HG03045 (cell line): ENCODE data around the gene RBM39.
"Not testable (repeated sequence)": the region's sequence is repeated elsewhere in the genome, so short reads cannot be mapped to it uniquely, and the experiment has no call there.

Experiments used
- ATAC-seq: cut with Tn5 transposase; IDR thresholded peaks from one replicate; pipeline ENCODE4 v1.9.1; 2021; ENCODE audit warnings: mild to moderate bottlenecking, moderate library complexity; ENCODE audit not compliant: unreplicated experiment

RBM39 gene

DNA sequence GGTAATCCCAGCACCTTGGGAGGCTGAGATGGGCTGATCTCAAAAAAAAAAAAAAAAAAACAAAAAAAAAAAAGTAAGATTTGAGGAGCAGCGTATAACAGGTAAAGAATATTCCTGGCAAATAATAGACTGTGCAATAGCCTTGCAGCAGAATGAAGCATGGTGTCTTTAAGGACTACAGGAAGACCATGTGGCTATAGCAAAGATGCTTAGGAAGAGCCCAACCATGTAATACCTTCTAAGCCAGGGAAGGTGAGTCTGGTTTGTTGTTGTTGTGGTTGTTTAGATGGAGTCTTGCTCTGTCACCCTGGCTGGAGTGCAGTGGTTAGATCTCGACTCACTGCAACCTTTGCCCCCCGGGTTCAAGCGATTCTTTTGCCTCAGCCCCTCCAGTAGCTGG is 14.3 kb upstream of the RBM39 start:
- no peak for ATAC-seq

DNA sequence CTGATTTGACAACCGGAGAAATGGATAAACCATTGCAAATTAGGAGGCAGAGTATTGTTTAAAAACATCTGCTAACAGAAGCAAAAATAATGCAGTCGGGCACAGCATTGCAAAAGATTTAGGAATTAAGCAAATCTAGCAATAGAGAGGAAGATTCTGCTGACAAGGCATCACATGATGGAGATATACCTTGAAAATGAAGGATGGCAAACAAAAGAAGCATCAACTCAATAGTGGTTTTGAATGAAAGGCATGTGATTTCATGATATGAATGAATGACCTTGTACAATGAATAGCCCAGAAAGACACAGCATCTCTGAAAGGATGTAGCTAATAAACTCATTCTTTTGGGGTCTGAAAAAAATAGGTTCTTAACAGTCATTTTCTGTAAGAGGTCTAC is 8.6 kb upstream of the RBM39 start:
- no peak for ATAC-seq

DNA sequence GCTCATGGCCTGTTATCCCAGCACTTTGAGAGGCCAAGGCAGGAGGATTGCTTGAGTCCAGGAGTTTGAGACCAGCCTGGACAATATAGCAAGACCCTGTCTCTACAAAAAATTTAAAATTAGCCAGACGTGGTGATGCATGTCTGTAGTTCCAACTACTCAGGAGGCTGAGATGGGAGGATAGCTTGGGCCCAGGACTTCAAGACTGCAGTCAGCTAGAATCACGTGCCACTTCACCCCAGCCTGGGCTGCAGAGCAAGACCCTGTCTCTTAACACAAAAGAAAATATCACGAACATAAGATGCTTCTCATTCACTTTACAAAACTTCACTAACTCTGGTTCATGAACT is 2.4 kb upstream of the RBM39 start:
- not testable (repeated sequence) for ATAC-seq

DNA sequence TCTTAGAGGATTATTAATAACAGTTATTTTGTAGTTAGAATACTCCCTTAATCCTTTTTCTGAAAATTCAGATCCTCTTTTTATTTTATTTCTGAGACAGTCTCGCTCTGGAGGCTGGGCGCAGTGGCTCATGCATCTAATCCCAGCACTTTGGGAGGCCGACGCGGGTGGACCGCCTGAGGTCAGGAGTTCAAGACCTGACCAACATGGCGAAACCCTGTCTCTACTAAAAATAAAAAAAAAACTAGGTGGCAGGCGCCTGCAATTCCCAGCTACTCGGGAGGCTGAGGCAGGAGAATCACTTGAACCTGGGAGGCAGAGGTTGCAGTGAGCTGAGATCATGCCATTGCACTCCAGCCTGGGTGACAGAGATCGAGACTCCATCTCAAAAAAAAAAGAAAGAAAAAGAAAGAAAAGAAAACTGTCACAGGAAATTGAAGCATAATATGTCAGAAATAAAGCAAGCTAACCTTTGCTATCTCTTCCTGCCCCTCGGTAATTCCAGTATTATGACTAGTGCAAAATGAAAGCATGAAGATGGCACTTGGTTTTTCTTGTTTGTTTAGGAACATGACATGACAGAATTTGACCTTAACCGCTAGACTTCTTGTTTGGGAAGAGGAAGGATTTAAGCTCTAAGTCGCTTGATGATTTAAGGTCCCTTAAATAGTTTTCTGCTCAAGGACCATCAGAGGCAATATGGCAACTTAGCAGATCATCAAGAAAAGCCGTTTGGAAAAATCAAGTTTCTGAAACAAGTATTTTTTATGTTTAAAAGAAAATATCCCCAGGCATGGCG is 1.8 kb upstream of the RBM39 start:
- no peak for ATAC-seq

DNA sequence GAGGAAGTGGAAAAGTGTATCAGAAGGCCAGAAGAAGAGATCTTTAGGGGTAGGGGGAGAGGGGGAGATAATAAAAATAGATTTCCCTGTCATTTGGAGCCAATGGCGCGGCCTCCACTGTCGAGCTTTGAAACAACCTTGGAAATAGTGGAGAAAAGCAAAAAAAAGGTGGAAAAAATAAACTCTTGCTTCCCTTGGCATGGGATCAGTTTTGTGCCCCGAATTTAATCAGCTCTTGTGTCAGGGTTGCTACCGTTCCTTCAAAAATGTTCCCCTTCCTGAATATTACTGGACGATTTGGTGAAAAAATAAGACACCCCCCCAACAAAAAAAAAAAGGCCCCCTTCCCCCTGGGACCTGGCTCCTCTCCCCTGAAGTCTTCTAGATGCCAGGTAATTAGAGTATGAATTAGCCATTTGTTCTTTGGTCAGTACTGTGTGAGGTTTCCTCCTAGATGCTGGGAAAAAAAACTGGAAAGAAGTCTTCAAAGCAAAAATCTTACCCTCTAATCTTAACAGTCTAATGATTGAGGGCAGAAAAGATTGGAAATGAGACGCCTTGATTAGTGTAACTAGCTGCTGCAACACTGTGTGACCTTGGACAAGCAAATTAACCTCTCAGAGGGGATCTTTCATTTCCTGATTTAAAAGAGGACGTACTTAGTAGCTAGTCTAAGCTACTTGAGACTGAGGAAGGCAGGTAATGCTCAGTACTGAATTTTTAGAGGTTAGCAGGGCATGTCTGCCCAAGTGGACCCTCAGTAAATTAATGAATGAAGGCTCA is 872 bp upstream of the RBM39 start:
- no peak for ATAC-seq

DNA sequence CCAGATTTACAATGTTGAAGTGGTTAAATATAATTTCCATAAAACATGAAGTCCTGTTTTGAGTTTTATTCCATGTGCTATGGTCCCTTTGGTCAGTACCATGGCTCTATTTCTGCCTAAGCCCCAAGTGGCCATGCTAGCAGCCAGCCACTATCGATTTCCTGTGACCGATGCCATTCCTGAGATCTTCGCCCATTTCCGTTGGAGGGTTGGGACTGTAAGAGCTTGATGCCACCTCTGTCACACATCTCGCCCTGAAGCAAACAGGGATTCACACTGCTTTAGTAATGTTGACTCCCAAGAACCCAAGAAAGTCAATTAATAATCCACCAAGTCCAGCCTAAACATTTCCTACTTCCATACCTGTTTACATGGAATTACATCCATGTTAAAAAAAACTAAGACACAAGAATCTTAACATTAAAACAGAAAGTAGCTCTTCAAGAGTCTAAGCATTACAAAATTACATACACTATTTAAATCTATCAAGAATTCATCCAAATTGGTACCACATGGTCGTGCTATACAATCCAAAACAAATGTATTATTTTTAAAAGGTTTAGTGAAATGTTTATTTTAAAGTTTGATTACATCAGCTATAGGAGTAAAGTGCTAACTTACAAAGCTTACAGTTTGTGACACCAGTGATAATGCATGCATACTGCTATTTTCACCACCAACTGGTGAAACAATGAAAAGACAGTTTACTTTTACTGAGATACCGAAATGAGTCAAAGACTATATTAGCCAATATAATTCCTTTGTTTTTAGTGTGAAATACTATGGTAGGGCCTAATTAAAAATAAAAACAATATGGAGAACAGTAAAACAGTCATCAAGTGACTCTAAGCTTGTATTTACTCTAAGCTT is 2.5 kb downstream of the RBM39 start:
- ATAC-seq: no peak

DNA sequence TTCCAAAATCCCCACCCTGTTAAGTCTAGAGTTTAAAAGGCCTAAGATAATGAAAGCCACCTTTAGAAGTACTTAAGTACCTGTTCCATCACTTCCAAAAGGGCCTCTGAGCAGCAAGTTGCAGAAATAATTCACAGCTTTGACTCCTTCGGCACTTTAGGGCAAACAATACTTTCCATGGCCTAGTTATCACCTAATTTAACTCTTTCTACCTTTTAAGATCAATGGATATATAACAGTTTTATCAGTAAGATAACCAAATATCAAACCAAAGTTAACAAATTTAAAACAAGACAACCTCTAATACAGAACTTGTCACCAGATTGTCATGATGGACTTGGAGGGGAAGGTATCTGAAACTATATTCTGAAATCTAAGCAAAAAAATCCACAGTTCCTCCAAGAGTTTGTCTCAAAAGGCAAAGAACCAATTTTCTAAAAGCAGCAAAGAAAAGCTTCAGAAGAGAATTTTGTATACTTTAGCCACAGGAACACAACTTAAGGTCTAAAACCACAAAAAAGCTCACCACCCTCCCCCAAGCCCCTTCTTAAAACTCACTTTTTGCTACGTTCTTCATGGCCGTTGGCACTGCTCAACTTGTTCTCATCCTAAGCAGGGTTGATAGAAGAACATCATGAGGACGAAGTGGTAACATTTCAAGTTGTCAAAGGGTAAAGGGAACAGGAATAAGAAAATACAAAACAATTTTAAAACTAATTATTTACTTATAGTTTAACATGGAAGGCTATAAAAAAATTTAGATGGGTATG is 3.5 kb downstream of the RBM39 start:
- ATAC-seq: no peak

DNA sequence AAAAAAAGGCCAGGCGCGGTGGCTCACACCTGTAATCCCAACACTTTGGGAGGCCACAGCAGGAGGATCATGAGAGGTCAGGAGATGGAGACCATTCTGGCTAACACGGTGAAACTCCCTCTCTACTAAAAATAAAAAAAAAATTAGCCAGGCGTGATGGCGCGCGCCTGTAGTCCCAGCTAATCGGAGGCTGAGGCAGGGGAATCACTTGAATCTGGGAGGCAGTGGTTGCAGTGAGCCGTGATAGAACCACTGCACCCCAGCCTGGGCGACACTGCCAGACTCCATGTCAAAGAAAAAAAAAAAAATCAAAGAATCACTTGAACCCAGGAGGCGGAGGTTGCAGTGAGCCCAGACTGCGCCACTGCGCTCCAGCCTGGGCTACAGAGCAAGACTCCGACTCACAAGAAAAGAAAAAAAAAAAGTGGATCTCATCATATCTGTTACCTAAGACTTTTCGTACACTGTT is 4.2 kb downstream of the RBM39 start:
- ATAC-seq: no peak

DNA sequence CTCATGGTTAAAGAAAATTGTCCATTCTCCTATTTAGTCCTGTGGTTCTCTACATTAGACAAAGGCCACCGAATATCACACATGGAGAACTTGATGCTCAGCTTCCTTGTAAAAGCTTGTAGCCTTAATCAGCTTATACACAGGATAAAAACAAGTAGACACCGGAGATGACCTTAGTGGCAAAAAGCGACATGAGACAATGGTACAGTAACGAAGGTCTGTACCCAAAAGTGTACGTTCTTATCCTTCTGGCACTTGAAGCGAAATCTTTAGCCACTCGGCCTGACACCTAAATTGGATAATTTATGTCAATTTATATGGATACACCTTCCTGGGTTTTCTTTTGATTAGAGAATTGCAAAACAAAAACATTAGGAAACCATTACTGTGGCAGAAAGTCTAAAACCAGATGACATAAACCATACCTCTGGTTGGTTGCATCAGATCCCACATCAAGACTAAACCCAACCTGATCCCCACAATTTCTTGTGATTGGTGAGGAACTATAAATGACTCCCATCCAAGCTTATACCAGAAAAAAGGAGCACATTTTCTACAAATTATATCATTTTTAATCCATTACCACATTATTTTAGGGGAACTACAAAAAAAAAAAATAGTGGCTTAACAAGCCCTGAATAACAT is 6.1 kb downstream of the RBM39 start:
- ATAC-seq: no peak

DNA sequence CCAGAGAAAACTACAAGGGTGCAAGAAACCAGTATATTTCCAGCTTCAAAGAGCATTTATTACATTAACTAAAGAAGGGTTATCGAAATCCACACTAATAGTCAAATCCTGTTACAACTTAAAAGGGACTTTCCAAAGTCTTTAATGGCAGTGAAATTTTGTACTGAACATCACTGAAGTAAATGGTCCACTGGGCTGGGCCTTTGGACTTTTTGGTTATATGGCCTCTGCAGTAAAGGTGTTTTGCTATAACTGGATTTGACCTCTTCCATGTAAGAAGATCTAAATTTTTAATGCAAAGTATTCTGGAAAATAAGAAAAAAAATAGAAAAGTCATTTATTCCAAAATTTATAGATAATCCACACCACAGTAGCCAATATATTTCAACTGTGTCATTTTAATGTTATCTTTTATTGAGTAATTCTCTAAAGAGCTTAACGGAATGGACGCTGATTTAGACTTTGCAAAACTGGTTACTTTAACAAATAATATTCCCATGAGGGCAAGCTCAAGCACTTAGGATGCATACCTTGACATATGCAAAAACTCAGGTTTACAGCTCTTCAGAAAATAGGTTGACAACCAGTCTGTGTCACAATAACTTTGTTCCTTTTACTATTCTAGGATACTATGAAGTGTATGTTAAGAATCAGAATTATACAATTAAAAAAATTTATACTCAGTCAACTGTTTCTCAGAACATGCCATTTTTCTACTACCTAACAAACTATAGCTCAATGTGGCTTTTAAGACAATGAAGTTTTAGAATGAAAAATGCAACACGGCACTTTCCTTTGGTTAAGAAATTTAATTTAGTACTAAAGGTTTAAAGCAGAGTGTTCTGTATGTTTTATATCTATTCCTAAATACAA is 7.0 kb downstream of the RBM39 start:
- ATAC-seq: no peak

DNA sequence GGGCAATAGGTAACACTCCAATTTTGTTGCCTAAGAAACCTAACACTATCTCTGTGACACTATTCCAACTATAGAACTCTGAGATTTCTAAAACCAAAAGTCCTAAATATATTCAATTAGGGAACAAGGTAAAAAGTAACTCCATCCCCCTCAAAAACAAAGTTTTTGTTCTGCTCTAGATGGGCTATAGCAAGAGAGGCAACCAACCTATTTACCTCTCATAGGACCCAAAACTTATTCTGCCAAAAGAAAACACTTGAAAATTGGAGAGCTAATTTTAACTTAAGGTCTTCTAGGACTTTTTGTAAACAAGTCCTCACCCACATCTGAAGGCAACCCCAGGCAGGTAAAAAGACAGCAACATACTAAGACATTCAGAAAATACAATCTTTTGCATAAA is 7.7 kb downstream of the RBM39 start:
- no peak for ATAC-seq

DNA sequence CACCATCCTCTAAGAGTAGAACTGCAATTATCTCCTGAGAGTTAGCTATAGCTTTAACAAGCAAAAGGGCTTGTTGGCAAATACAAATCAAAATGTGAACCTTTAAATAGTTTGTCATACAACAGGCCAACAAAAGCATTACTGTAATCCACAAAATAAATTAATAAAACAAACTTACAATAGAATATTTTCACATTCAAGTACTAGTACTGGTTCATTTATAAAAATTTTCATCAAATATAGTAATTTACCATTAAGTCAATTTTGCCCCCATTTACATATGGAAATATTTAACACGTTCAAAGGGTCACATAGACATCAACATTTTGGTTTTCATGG is 9.4 kb downstream of the RBM39 start:
- no peak for ATAC-seq

DNA sequence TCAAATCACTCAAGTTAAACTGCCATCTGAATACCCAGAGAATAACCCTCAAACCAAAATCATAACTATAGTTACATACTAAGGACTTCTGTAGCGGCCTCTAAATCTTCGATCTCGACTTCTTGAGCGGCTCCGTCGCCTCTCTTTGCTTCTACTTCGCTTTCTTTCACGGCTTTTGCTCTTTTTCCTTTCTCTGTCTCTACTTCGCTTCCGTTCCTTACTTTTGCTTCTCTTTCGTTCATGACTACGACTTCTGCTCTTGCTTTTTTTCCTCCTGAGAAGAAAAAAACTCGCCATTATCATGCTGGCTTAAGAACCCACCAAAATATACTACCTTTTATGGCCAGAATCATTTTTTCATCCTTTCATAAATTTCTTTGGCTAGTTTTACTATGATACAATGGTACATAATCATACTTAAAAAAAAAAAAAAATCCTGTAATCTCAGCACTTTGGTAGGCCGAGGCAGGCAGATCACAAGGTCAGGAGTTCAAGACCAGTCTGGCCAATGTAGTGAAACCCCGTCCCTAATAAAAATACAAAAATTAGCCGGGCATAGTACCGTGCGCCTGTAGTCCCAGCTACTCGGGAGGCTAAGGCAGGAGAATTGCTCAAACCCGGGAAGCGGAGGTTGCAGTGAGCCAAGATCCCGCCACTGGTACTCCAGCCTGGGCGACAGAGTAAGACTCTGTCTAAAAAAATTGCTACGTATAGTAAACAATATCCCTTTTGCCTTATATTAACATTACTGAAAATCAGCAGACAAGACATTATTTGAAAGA is 10.0 kb downstream of the RBM39 start:
- no peak for ATAC-seq

DNA sequence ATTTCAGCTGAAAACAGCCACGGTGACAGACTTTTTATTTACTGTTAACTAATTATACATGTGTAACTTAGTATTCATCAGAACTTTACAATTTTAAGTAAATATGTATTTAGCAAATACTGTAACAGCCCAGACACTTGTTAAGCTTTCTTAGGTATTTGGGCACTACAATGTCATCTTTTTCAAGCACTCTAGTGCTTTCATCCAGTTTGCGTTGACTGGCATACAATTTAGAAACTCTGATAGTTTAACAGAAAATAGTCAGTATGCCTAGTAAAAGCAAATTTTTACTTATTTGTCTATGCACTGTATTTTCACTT is 10.6 kb downstream of the RBM39 start:
- ATAC-seq: no peak

DNA sequence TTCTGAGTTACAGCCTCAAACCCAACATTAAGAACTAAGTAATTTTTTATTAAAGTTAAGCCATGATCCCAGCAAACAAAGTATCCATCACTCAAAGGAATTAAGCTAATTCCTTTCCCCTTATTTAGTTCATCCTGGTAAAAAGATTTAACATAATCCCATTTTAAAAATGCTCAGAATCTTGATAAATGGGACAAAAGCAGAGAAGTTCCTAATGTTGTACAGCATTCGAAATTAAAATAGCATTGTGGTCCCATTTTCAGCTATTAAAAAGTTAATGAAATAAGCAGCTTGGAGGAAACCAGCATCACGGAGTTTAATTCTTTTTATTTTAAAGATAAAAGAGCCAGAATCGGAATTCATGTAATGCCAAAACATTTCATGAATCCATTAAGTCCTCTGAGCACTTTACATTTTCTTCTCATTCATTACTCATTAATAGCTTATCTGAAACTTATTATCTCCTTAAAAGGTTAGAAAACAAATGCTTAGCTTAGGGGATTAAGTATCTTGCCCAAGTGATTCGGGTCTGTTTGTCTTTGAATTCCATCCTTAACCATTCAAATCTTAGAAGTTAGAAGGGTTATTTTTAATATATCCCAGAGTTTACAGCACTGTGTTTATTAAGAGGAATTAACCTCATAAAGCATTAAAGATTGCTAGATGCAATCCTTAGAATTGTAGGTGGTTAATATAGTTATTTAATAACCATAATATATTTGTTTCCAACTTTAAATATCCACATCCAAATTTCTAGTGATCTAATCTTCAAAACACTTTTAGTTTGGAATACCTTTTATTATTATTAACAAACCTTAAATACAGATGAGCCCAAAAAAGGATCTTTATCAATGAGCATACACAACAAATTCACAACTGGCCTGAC is 11.2 kb downstream of the RBM39 start:
- ATAC-seq: no peak

DNA sequence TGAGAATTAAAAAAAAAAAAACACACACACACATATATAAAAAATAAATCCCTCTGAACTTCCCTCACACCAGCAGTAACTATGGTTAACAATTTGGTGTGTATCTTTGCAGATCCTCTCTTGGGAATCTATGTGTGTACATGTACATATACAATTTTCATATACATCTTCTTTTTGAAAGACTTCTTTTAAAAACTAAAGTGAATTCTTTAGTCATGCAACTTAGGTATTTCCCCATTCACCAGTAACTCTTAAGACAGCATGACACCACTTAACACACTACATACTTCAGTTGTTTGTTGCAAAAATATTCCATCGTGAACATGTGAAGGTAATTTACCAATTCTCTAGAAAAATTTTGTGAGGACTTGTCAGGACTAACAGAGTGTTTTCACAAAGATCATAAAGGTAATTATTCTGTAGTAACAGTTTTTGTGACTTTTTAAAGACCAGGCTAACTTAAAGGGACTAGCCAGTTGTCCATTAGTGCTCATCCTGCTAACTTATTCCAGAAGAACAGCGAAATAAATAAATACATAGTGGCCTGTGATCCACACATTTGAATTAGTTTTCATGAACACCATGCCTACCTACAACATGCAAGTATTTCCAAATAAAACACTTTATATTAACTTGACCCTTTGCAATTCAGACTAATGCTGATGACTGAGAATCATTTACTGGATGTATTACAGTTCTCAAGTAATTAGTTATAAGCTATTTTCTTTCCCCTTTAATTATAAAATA is 12.1 kb downstream of the RBM39 start:
- ATAC-seq: no peak

DNA sequence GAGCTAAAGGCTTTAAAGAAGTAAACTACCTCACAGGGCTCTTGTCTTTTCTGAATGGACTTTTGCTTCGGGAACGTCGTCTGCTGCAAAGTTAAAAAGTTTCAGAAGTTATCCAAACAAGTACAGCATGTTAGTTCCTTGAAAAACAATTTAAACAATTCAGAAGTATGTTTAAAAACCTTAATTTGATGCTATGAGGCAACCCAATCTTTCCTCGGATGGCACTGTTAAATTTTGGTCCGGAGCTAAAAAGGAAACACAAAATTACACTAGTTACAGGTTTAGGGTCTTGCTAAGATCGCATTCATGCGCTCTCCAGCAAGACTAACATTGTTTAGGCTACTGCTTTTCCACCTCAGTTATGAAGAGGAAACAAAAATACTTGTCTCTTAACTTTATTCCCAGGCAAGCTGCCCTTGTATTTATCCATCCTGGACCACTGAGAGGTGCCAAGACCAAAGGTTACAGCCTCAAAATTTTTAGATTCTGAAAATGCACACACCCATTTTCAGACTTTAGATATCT is 12.7 kb downstream of the RBM39 start:
- no peak for ATAC-seq
